Endothelial cell of umbilical vein (primary cell): Measurements from ENCODE around the gene LRRC34. TPM values are rescaled to one million over a fixed set of nuclear protein-coding genes. Genes with fewer than 3 reads are reported as not detected.

Source experiments
- BruUV-seq: library from RNA; stranded (reverse); fragments of 400-500 nt; replicated peaks from 2 replicates; lab custom pipeline; 2021; lab: Mats Ljungman, UMichigan
- CTCF ChIA-PET: fragments of 300-600, 350-600 bp; sonication (Branson Sonifier 250); formaldehyde crosslinking; loops from one replicate; lab custom pipeline; 2021; ENCODE audit warnings: antibody characterized with exemption, inconsistent platforms; lab: Charles Lee
- POLR2A ChIA-PET: fragments of 300-600, 350-600 bp; sonication (Branson Sonifier 250); formaldehyde crosslinking; loops from one replicate; lab custom pipeline; 2021; ENCODE audit warnings: antibody characterized with exemption, inconsistent platforms; lab: Charles Lee
- DNase-seq: peaks from one replicate; pipeline ENCODE4 v3.0.0-alpha.2; 2011; ENCODE audit warnings: low read depth, low spot score
- FAIRE-seq: peaks from 2 replicates; lab custom pipeline; 2011; peaks lifted over from hg19 to GRCh38; lab: Jason Lieb, UNC
- H2AFZ ChIP-seq: 2 replicates; pipeline ENCODE4 v1.6.0; 2012; ENCODE audit warnings: low read depth, low read length, control low read depth, inconsistent platforms
- H3K27ac ChIP-seq: 2 replicates; pipeline ENCODE4 v1.5.1; 2011; ENCODE audit warnings: low read depth, mild to moderate bottlenecking, control low read depth, low read length, moderate library complexity; ENCODE audit not compliant: insufficient read depth
- H3K27me3 ChIP-seq, 2 experiments: 2 replicates each; pipeline versions ENCODE4 v1.6.0 to v1.6.1; 2011; ENCODE audit warnings: low read length in 2 of 2, mixed read lengths in 1 of 2; ENCODE audit not compliant: control insufficient read depth in 2 of 2, insufficient read depth in 2 of 2
- H3K36me3 ChIP-seq, 2 experiments: 2 replicates in 1 of 2; 3 replicates in 1 of 2; pipeline ENCODE4 v1.5.1; 2011; ENCODE audit warnings: low read length in 2 of 2, mild to moderate bottlenecking in 1 of 2, moderate library complexity in 1 of 2; ENCODE audit not compliant: control insufficient read depth in 2 of 2, insufficient read depth in 2 of 2; ENCODE audit errors: extremely low read depth in 1 of 2
- H3K4me1 ChIP-seq: 3 replicates; pipeline ENCODE4 v1.5.1; 2011; ENCODE audit warnings: mild to moderate bottlenecking, low read length; ENCODE audit not compliant: control insufficient read depth, insufficient read depth; ENCODE audit errors: extremely low read depth
- H3K4me2 ChIP-seq: 2 replicates; pipeline ENCODE4 v1.6.1; 2011; ENCODE audit warnings: low read length, control low read depth, mixed read lengths; ENCODE audit not compliant: insufficient read depth
- H3K4me3 ChIP-seq, 3 experiments: fragments of 200-600 bp in 1 of 3; sonication (generic), shearing (Covaris generic) in 1 of 3; replicated peaks in 1 of 3; 2 replicates each; pipeline ENCODE4 v1.5.1; 2011 to 2016; ENCODE audit warnings: control low read depth in 3 of 3, low read length in 3 of 3, mild to moderate bottlenecking in 2 of 3, inconsistent platforms in 1 of 3, low read depth in 1 of 3, moderate library complexity in 1 of 3; ENCODE audit not compliant: insufficient read depth in 1 of 3
- H3K79me2 ChIP-seq: 2 replicates; pipeline ENCODE4 v1.6.0; 2012; ENCODE audit warnings: low read length, inconsistent platforms; ENCODE audit not compliant: control insufficient read depth, insufficient read depth
- H3K9ac ChIP-seq: replicated peaks from 2 replicates; pipeline ENCODE3; 2011; ENCODE audit warnings: low read length, control low read depth; ENCODE audit not compliant: insufficient read depth; ENCODE audit errors: extremely low read depth
- H3K9me1 ChIP-seq: replicated peaks from 3 replicates; pipeline ENCODE4 v1.6.0; 2011; ENCODE audit warnings: mild to moderate bottlenecking, low read length; ENCODE audit not compliant: control insufficient read depth, insufficient read depth; ENCODE audit errors: extremely low read depth
- H3K9me3 ChIP-seq: replicated peaks from 2 replicates; pipeline ENCODE4 v1.5.1; 2012; ENCODE audit warnings: low read length, inconsistent platforms; ENCODE audit not compliant: control insufficient read depth, insufficient read depth
- H4K20me1 ChIP-seq: replicated peaks from 2 replicates; pipeline ENCODE3; 2011; ENCODE audit warnings: mild to moderate bottlenecking, low read length; ENCODE audit not compliant: control insufficient read depth, insufficient read depth; ENCODE audit errors: extremely low read depth
- CTCF ChIP-seq, 2 donors: IDR thresholded peaks; 1 replicate in 1 of 2; 2 replicates in 1 of 2; pipeline ENCODE4 v1.5.1; 2011; ENCODE audit warnings: low read length in 2 of 2, mild to moderate bottlenecking in 2 of 2, moderate library complexity in 2 of 2, control low read depth in 1 of 2, inconsistent platforms in 1 of 2, low read depth in 1 of 2; ENCODE audit not compliant: insufficient read depth in 1 of 2; ENCODE audit errors: extremely low read depth in 1 of 2
- EZH2 ChIP-seq: IDR thresholded peaks from 2 replicates; pipeline ENCODE4 v1.6.1; 2012; ENCODE audit warnings: borderline replicate concordance, low read depth, mild to moderate bottlenecking, moderate library complexity, low read length, inconsistent platforms; ENCODE audit not compliant: severe bottlenecking
- FOS ChIP-seq: IDR thresholded peaks from 2 replicates; pipeline ENCODE4 v1.6.1; 2011; ENCODE audit warnings: mild to moderate bottlenecking, low read length, moderate library complexity, borderline replicate concordance; ENCODE audit not compliant: insufficient read depth
- GATA2 ChIP-seq: IDR thresholded peaks from 2 replicates; pipeline ENCODE4 v1.7.0; 2011; ENCODE audit warnings: low read depth, mild to moderate bottlenecking, moderate library complexity, mixed read lengths, low read length; ENCODE audit not compliant: insufficient read length, insufficient read depth
- MAX ChIP-seq: IDR thresholded peaks from 2 replicates; pipeline ENCODE4 v1.6.1; 2011; ENCODE audit not compliant: insufficient read depth, insufficient read length
- MYC ChIP-seq: IDR thresholded peaks from one replicate; pipeline ENCODE4 v1.6.1; 2011; ENCODE audit warnings: mild to moderate bottlenecking, low read depth, low read length
- POLR2AphosphoS5 ChIP-seq: IDR thresholded peaks from 2 replicates; pipeline ENCODE4 v1.6.1; 2012; ENCODE audit warnings: low read depth, mild to moderate bottlenecking, control low read depth, low read length, moderate library complexity; ENCODE audit not compliant: insufficient read depth
- dilution Hi-C: fragments of 300-500 bp; cut with MboI; formaldehyde crosslinking; loops from one replicate; pipeline ENCODE4 v1.15.0; 2019; ENCODE audit warnings: low sequenced_read_pairs; ENCODE audit not compliant: extremely low pct_ligation_motif_present
- intact Hi-C: fragments of 100-400 bp; cut with micrococcal nuclease; formaldehyde crosslinking; loops from one replicate; pipeline ENCODE4 v1.10.0; 2022
- polyA plus RNA-seq, 4 experiments: library from polyadenylated mRNA; depleted of rRNA in 3 of 4; stranded (reverse) in 3 of 4; unstranded in 1 of 4; fragments of >200 nt; gene quantifications; 2 replicates each; pipeline versions ENCODE4 v1.2.1 to v1.2.3, GENCODE V29; 2011 to 2012; ENCODE audit warnings: missing spikeins in 1 of 4
- total RNA-seq: library from RNA; stranded (reverse); gene quantifications from 2 replicates; pipeline ENCODE4 v1.2.3, GENCODE V29; 2021

The LRRC34 gene
- total and polyA plus RNA-seq, 2 donors (not counting 3 experiments of a cell fraction or from before 2014, with no cell fraction given): 0.72 to 2.5 TPM

GRCh38 chr3:169822983-169823382 is 10.3 kb upstream of the LRRC34 start:
- no peaks in the 10 kb centered on the region for H3K36me3 ChIP-seq
- H3K4me2 ChIP-seq: no peak overlapping the region
- intact Hi-C loops (no loop called here), dilution Hi-C loops (no loop called here)
- H3K27me3 ChIP-seq: peaks cover 3 to 6% of the 10 kb centered on the region in 2 experiments
- DNase-seq: no peak
- no peak overlapping the region for H3K27ac ChIP-seq
- no peaks in the 10 kb centered on the region for H3K79me2 ChIP-seq
- FAIRE-seq: no peak
- ChIA-PET POLR2A (no interaction called here), CTCF (no interaction called here)
- H2AFZ ChIP-seq: no peak overlapping the region
- H3K9me3 ChIP-seq: no peaks in the 10 kb centered on the region
- H3K9ac ChIP-seq: no peak overlapping the region
- no peaks in the 10 kb centered on the region for H3K9me1 ChIP-seq
- H4K20me1 ChIP-seq: no peaks in the 10 kb centered on the region
- TF ChIP-seq POLR2AphosphoS5: no peak
- TF ChIP-seq FOS: no peak
- TF ChIP-seq MAX: no peak
- TF ChIP-seq CTCF (IDR thresholded peaks at IDR 0.05; ENCODE audit: extremely low read depth in 1 of 2, insufficient read depth in 1 of 2, low read depth in 1 of 2, low read length in 2 of 2): no peak
- no peak for TF ChIP-seq EZH2
- H3K4me3 ChIP-seq: no peak overlapping the region
- no TSS peak for BruUV-seq
- no peaks in the 10 kb centered on the region for H3K4me1 ChIP-seq

- Histone ChIP-seq H3K36me3 (no peaks in the 10 kb centered on the region), H2AFZ (no peak overlapping the region), H3K4me1 (no peaks in the 10 kb centered on the region), H3K9me3 (no peaks in the 10 kb centered on the region), H4K20me1 (no peaks in the 10 kb centered on the region), H3K79me2 (no peaks in the 10 kb centered on the region), H3K4me3 (no peak overlapping the region), H3K9me1 (no peaks in the 10 kb centered on the region), H3K27ac (no peak overlapping the region), H3K9ac (no peak overlapping the region), H3K27me3 (peaks cover 5 to 8% of the 10 kb centered on the region in 2 experiments), H3K4me2 (no peak overlapping the region)
- POLR2A ChIA-PET: no interaction called here
- CTCF ChIA-PET: no interaction called here
- dilution Hi-C loops (no loop called here), intact Hi-C loops (no loop called here)
- no peak for DNase-seq
- no peak for FAIRE-seq
- BruUV-seq: no TSS peak
- TF ChIP-seq MYC: no peak
- no peak for TF ChIP-seq MAX
- no peak for TF ChIP-seq EZH2
- TF ChIP-seq CTCF (IDR thresholded peaks at IDR 0.05; ENCODE audit: extremely low read depth in 1 of 2, insufficient read depth in 1 of 2, low read depth in 1 of 2, low read length in 2 of 2): no peak
- no peak for TF ChIP-seq GATA2
Observed at GRCh38 chr3:169822540-169822939, 9.8 kb upstream of the LRRC34 start.
